SK-N-SH (cell line): ENCODE results near the gene RAE1. TPM values are rescaled to one million over a fixed set of nuclear protein-coding genes. Genes with fewer than 3 reads are reported as not detected.

Experiments used
- CTCF ChIA-PET: fragments of 300-600, 350-600 bp; formaldehyde crosslinking; extraction: SDS; loops from one replicate; lab custom pipeline; 2021; lab: Yijun Ruan, JAX
- POLR2A ChIA-PET: fragments of 350-600 bp; sonication (Branson Sonifier 250); formaldehyde crosslinking; extraction: SDS; loops from one replicate; lab custom pipeline; 2020; ENCODE audit warnings: antibody characterized with exemption, inconsistent platforms; lab: Yijun Ruan, JAX
- DNase-seq: peaks from one replicate; pipeline ENCODE4 v3.0.0; 2012
- H2AFZ ChIP-seq: fragments of 200-600 bp; sonication (generic); 2 replicates; pipeline ENCODE4 v1.8.1; 2016; ENCODE audit warnings: antibody characterized with exemption, mild to moderate bottlenecking, low read depth
- H3F3A ChIP-seq: fragments of 200-600 bp; sonication (generic); replicated peaks from 2 replicates; pipeline ENCODE3; 2016; ENCODE audit warnings: antibody characterized with exemption, mild to moderate bottlenecking; ENCODE audit not compliant: insufficient read depth
- H3K27ac ChIP-seq, 2 experiments: fragments of 200-500 bp in 1 of 2; fragments of 200-600 bp in 1 of 2; sonication (Bioruptor generic) in 1 of 2; sonication (generic), shearing (Covaris generic) in 1 of 2; 2 replicates each; pipeline versions ENCODE4 v1.5.1 to v1.6.1; 2014 to 2016; ENCODE audit warnings: low read depth in 2 of 2, inconsistent platforms in 1 of 2, low read length in 1 of 2, mild to moderate bottlenecking in 1 of 2, mixed read lengths in 1 of 2
- H3K27me3 ChIP-seq: fragments of 200-600 bp; sonication (generic), shearing (Covaris generic); 2 replicates; pipeline ENCODE4 v1.6.1; 2016; ENCODE audit warnings: mixed run types; ENCODE audit not compliant: insufficient read depth
- H3K36me3 ChIP-seq, 2 experiments: fragments of 200-500 bp in 1 of 2; fragments of 200-600 bp in 1 of 2; sonication (Bioruptor generic) in 1 of 2; sonication (generic) in 1 of 2; replicated peaks in 1 of 2; 2 replicates each; pipeline versions ENCODE3 to v1.5.1; 2014 to 2016; ENCODE audit warnings: low read length in 1 of 2, mild to moderate bottlenecking in 1 of 2; ENCODE audit not compliant: insufficient read depth in 2 of 2, control insufficient read depth in 1 of 2
- H3K4me1 ChIP-seq, 2 experiments: fragments of 200-500 bp in 1 of 2; fragments of 200-600 bp in 1 of 2; sonication (Bioruptor generic) in 1 of 2; sonication (generic), shearing (Covaris generic) in 1 of 2; 2 replicates each; pipeline versions ENCODE4 v1.5.1 to v1.6.1; 2014 to 2016; ENCODE audit warnings: low read depth in 1 of 2, low read length in 1 of 2, mixed run types in 1 of 2; ENCODE audit not compliant: insufficient read depth in 2 of 2, control insufficient read depth in 1 of 2
- H3K4me2 ChIP-seq: fragments of 200-600 bp; sonication (generic), shearing (Covaris generic); 2 replicates; pipeline ENCODE4 v1.6.1; 2017; ENCODE audit warnings: mixed run types
- H3K4me3 ChIP-seq, 2 experiments: fragments of 200-500 bp in 1 of 2; fragments of 200-600 bp in 1 of 2; sonication (Bioruptor generic) in 1 of 2; sonication (generic), shearing (Covaris generic) in 1 of 2; 2 replicates each; pipeline versions ENCODE4 v1.5.1 to v1.8.1; 2014 to 2016; ENCODE audit warnings: low read depth in 2 of 2, inconsistent platforms in 1 of 2, low read length in 1 of 2, mild to moderate bottlenecking in 1 of 2, mixed read lengths in 1 of 2, moderate library complexity in 1 of 2
- H3K79me2 ChIP-seq: fragments of 200-600 bp; sonication (generic); 2 replicates; pipeline ENCODE4 v1.8.1; 2017; ENCODE audit warnings: mild to moderate bottlenecking; ENCODE audit not compliant: insufficient read depth
- H3K9ac ChIP-seq: fragments of 200-600 bp; sonication (generic); 2 replicates; pipeline ENCODE4 v1.6.1; 2017; ENCODE audit warnings: mixed run types
- H3K9me2 ChIP-seq: fragments of 200-600 bp; sonication (generic); 2 replicates; pipeline ENCODE4 v1.6.1; 2017; ENCODE audit warnings: mixed run types
- H3K9me3 ChIP-seq: fragments of 200-600 bp; sonication (generic); 2 replicates; pipeline ENCODE4 v1.6.1; 2017; ENCODE audit warnings: mixed run types, mild to moderate bottlenecking, moderate library complexity
- H4K20me1 ChIP-seq: fragments of 200-600 bp; sonication (generic); 2 replicates; pipeline ENCODE4 v1.6.1; 2017; ENCODE audit warnings: mild to moderate bottlenecking, mixed run types; ENCODE audit not compliant: insufficient read depth
- FOXJ3 ChIP-seq: sonication (generic); formaldehyde crosslinking; IDR thresholded peaks from 2 replicates; pipeline ENCODE4 v1.5.1; 2020; ENCODE audit warnings: mild to moderate bottlenecking, missing genetic modification reagents
- GABPA ChIP-seq: IDR thresholded peaks from 2 replicates; pipeline ENCODE4 v1.4.0; 2012; ENCODE audit warnings: low read depth, mild to moderate bottlenecking
- GATA2 ChIP-seq: sonication (generic); formaldehyde crosslinking; IDR thresholded peaks from 2 replicates; pipeline ENCODE4 v1.5.0; 2020; ENCODE audit warnings: mild to moderate bottlenecking, missing genetic modification reagents
- IRF3 ChIP-seq: fragments of 150-350 bp; IDR thresholded peaks from 2 replicates; pipeline ENCODE4 v1.6.1; 2016; ENCODE audit warnings: mild to moderate bottlenecking, low read depth, low read length
- MAX ChIP-seq: IDR thresholded peaks from 2 replicates; pipeline ENCODE4 v1.4.0; 2012; ENCODE audit warnings: low read depth
- NFIC ChIP-seq: IDR thresholded peaks from 2 replicates; pipeline ENCODE4 v1.4.0; 2012; ENCODE audit warnings: borderline replicate concordance
- NRF1 ChIP-seq: IDR thresholded peaks from 2 replicates; pipeline ENCODE4 v1.6.1; 2012; ENCODE audit warnings: low read depth, mild to moderate bottlenecking, low read length
- PBX3 ChIP-seq: IDR thresholded peaks from 2 replicates; pipeline ENCODE4; 2012
- RAD21 ChIP-seq: IDR thresholded peaks from 2 replicates; pipeline ENCODE4 v1.6.1; 2012; ENCODE audit warnings: mild to moderate bottlenecking, low read length
- RFX5 ChIP-seq: IDR thresholded peaks from 2 replicates; pipeline ENCODE4 v1.6.1; 2012; ENCODE audit warnings: mild to moderate bottlenecking, improper control_type of control experiment, low read length
- RXRA ChIP-seq: IDR thresholded peaks from 2 replicates; pipeline ENCODE4 v1.4.0; 2012; ENCODE audit warnings: low read depth, mild to moderate bottlenecking, borderline replicate concordance
- SIN3A ChIP-seq: IDR thresholded peaks from 2 replicates; pipeline ENCODE4 v1.6.1; 2012; ENCODE audit warnings: low read depth, mild to moderate bottlenecking, low read length, moderate library complexity, borderline replicate concordance
- SMC3 ChIP-seq: IDR thresholded peaks from 2 replicates; pipeline ENCODE4 v1.6.1; 2012; ENCODE audit warnings: low read depth, low read length, improper control_type of control experiment
- USF1 ChIP-seq: IDR thresholded peaks from 2 replicates; pipeline ENCODE4 v1.4.0; 2012; ENCODE audit warnings: low read depth, borderline replicate concordance
- YY1 ChIP-seq: IDR thresholded peaks from 2 replicates; pipeline ENCODE4 v1.4.0; 2012; ENCODE audit warnings: low read depth, mild to moderate bottlenecking
- WGBS: methylation state at CpG from one replicate; pipeline ENCODE4 v1.1.6; 2017; ENCODE audit warnings: low lambda C conversion rate; 5-methylcytosine and 5-hydroxymethylcytosine counted together
- polyA plus RNA-seq, 3 experiments: library from polyadenylated mRNA; depleted of rRNA; stranded (reverse); fragments of >200 nt; gene quantifications; 2 replicates each; pipeline ENCODE4 v1.2.3, GENCODE V29; 2012

The RAE1 gene
- polyA plus RNA-seq, 1 of the 3 experiments (the other 2 are of a cell fraction): 82.4 TPM

GRCh38 chr20:57378646-57379262, 27.7 kb downstream of the RAE1 start:
- Histone ChIP-seq H3K9me3 (no peaks in the 10 kb centered on the region), H4K20me1 (no peaks in the 10 kb centered on the region), H3K79me2 (no peaks in the 10 kb centered on the region), H3K27me3 (no peaks in the 10 kb centered on the region), H3F3A (no peaks in the 10 kb centered on the region), H3K9ac (no peak overlapping the region), H3K4me2 (no peak overlapping the region), H2AFZ (no peak overlapping the region), H3K4me1 (no peaks in the 10 kb centered on the region), H3K9me2 (no peaks in the 10 kb centered on the region), H3K4me3 (no peak overlapping the region), H3K27ac (no peak overlapping the region), H3K36me3 (peaks cover 9 to 62% of the 10 kb centered on the region in 2 experiments)
- ChIA-PET POLR2A (no interaction called here), CTCF (interaction anchor here (0.8 to 7.0 kb wide), 7 partner anchors 91 to 215 kb away, joined by 3 to 68 read pairs (median 4); no protein-coding TSS in a partner anchor)
- DNase-seq: no peak
- WGBS: 86% methylated on average over 4 of the region's 4 CpGs
- TF ChIP-seq USF1: no peak

- 94% methylated on average over 5 of the region's 5 CpGs for WGBS
- POLR2A ChIA-PET: no interaction called here
- CTCF ChIA-PET: interaction anchor here (0.8 to 7.0 kb wide), 10 partner anchors 12 to 214 kb away, joined by 3 to 68 read pairs (median 5); no protein-coding TSS in a partner anchor
Measured at GRCh38 chr20:57379263-57379647, 28.2 kb downstream of the RAE1 start.

GRCh38 chr20:57380081-57380750, 29.2 kb downstream of the RAE1 start:
- POLR2A ChIA-PET: no interaction called here
- WGBS: 96% methylated on average over 4 of the region's 10 CpGs
- CTCF ChIA-PET: interaction anchor here (1.0 to 7.0 kb wide), 15 partner anchors 13 to 216 kb away, joined by 3 to 68 read pairs (median 4); no protein-coding TSS in a partner anchor
- Histone ChIP-seq H3K27ac (no peak overlapping the region), H2AFZ (no peak overlapping the region), H3K4me2 (no peak overlapping the region), H3K79me2 (no peaks in the 10 kb centered on the region), H3K9ac (no peak overlapping the region), H3K4me3 (no peak overlapping the region), H4K20me1 (no peaks in the 10 kb centered on the region), H3F3A (no peaks in the 10 kb centered on the region), H3K36me3 (peaks cover 9 to 55% of the 10 kb centered on the region in 2 experiments), H3K9me3 (no peaks in the 10 kb centered on the region), H3K9me2 (no peaks in the 10 kb centered on the region), H3K4me1 (no peaks in the 10 kb centered on the region), H3K27me3 (no peaks in the 10 kb centered on the region)
- TF ChIP-seq PBX3 (no peak), GATA2 (CRISPR knock-in tag) (no peak), GABPA (no peak), RAD21 (no peak), NRF1 (no peak), RXRA (no peak), IRF3 (no peak), FOXJ3 (no peak), RFX5 (no peak), MAX (no peak), YY1 (no peak), SMC3 (no peak)
- no peak for DNase-seq

More at GRCh38 chr20:57379263-57379647, 28.2 kb downstream of the RAE1 start:
- H3K27me3 ChIP-seq: no peaks in the 10 kb centered on the region
- no peak for DNase-seq
- H3K36me3 ChIP-seq: peaks cover 9 to 60% of the 10 kb centered on the region in 2 experiments
- H2AFZ ChIP-seq: no peak overlapping the region
- no peaks in the 10 kb centered on the region for H3K9me3 ChIP-seq
- H4K20me1 ChIP-seq: no peaks in the 10 kb centered on the region
- H3F3A ChIP-seq: no peaks in the 10 kb centered on the region
- no peaks in the 10 kb centered on the region for H3K79me2 ChIP-seq
- no peak overlapping the region for H3K4me2 ChIP-seq
- H3K9me2 ChIP-seq: no peaks in the 10 kb centered on the region
- H3K4me1 ChIP-seq: no peaks in the 10 kb centered on the region
- no peak overlapping the region for H3K27ac ChIP-seq
- no peak for TF ChIP-seq SIN3A
- TF ChIP-seq NFIC: no peak
- H3K4me3 ChIP-seq: no peak overlapping the region
- no peak overlapping the region for H3K9ac ChIP-seq
